Right atrium auricular region (tissue), 2 donors: ENCODE data around the gene EREG. TPM values are rescaled to one million over a fixed set of nuclear protein-coding genes. Genes with fewer than 3 reads are reported as not detected.
A peak's percentile ranks its signal among the peaks of the same experiment; 100 is the strongest.

ENCODE experiments used
- DNase-seq: peaks from one replicate; pipeline ENCODE4 v3.0.0-alpha.2; 2019; ENCODE audit warnings: low spot score
- H3K27ac ChIP-seq, 2 donors: fragments of 200-600 bp; sonication (generic); 1 replicate in 1 of 2; 2 replicates in 1 of 2; pipeline ENCODE4 v1.5.1; 2016 to 2019
- H3K27me3 ChIP-seq, 2 donors: fragments of 200-600 bp; sonication (generic); one replicate each; pipeline versions ENCODE4 v1.5.1 to v1.6.0; 2017 to 2019
- H3K36me3 ChIP-seq: fragments of 200-600 bp; sonication (generic); one replicate; pipeline ENCODE4 v1.5.1; 2016
- H3K4me1 ChIP-seq, 2 donors: fragments of 200-600 bp; sonication (generic); one replicate each; pipeline versions ENCODE4 v1.5.1 to v1.6.0; 2017 to 2019
- H3K4me3 ChIP-seq, 2 donors: fragments of 200-600 bp; sonication (generic); 1 replicate in 1 of 2; 2 replicates in 1 of 2; pipeline ENCODE4 v1.5.1; 2017 to 2019; ENCODE audit warnings: mild to moderate bottlenecking in 1 of 2, moderate library complexity in 1 of 2
- H3K9me3 ChIP-seq, 2 donors: fragments of 200-600 bp; sonication (generic); one replicate each; pipeline ENCODE4 v1.5.1; 2019
- total RNA-seq, 2 donors: library from RNA; depleted of rRNA; stranded (reverse); fragments of >200 nt; gene quantifications; one replicate each; pipeline ENCODE4 v1.1.0, GENCODE V29; 2016
- TF ChIP-seq, protein P1 (sequence below), 2 donors: fragments of 200-600 bp; sonication (generic); IDR thresholded peaks; one replicate each; pipeline ENCODE4 v1.5.1; 2019; ENCODE audit warnings: antibody characterized with exemption in 2 of 2

EREG gene
- total RNA-seq, 2 donors from 2014 or later = 0.31 to 3.1 TPM

DNA sequence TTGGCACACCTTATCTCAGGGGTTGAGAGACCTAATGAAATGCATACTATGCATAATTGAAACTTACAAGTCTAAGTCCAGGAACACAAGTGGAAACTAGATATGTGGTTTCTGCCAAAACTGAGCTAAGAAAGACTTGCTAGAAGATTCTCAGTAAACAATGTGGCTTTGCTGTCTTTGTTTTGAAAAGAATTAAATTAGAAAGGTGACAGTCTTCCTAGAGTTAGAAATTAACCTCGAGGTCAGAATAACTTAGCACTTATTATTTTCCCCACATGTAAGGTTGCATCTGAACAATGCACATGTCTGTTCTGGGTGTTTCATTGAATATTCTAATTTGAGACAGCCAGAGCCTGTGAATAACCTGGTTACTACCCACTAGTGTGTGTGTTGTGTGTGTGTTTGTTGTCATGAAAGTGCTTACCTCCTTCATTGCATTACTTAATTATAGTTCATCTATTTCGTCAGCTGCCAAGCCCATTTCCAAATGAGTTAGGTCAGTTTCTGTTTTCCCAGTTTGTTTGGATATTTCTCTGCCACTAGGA, 1.5 kb downstream of the EREG start:
- Histone ChIP-seq H3K27ac (peak overlapping the region; percentile 49 to 75), H3K4me1 (peaks cover 0 to 11% of the 10 kb centered on the region in 2 donors), H3K36me3 (no peaks in the 10 kb centered on the region), H3K27me3 (no peaks in the 10 kb centered on the region), H3K4me3 (no peak overlapping the region), H3K9me3 (no peaks in the 10 kb centered on the region)
- TF ChIP-seq, protein P1, sequence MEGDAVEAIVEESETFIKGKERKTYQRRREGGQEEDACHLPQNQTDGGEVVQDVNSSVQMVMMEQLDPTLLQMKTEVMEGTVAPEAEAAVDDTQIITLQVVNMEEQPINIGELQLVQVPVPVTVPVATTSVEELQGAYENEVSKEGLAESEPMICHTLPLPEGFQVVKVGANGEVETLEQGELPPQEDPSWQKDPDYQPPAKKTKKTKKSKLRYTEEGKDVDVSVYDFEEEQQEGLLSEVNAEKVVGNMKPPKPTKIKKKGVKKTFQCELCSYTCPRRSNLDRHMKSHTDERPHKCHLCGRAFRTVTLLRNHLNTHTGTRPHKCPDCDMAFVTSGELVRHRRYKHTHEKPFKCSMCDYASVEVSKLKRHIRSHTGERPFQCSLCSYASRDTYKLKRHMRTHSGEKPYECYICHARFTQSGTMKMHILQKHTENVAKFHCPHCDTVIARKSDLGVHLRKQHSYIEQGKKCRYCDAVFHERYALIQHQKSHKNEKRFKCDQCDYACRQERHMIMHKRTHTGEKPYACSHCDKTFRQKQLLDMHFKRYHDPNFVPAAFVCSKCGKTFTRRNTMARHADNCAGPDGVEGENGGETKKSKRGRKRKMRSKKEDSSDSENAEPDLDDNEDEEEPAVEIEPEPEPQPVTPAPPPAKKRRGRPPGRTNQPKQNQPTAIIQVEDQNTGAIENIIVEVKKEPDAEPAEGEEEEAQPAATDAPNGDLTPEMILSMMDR (IDR thresholded peaks at IDR 0.05) = no peak
- no peak for DNase-seq

DNA sequence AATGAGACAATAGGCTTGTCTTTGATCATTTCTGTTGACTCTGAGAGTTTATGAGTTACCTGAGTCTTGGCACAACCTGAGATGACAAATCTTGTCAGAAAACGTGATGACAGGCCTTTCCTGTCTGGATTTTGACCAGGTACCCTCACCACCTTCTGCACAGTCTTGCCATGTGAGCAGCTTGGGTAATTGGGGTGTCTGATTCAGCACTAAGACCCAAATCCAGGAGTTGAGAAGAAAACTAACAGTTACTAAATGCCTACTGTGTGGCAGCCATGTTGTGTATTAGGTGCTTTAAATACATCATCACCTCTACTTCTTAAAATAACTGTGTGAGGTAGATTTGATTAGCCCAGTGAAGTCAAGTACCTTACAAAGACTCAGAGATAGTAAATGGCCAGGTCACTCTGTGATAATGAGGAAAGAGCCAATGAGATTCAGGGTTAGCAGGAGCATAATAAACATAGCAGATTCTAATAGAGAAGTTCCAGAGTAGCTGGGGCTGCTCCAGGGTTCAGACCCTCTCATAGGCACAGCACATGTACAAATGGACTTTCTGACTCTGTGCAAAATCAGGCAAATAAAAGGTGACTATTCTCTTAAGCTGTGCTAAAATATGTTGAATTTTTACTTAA, 2.8 kb downstream of the EREG start:
- Histone ChIP-seq H3K27ac (peak overlapping the region; percentile 25 to 75), H3K9me3 (no peaks in the 10 kb centered on the region), H3K4me3 (no peak overlapping the region), H3K36me3 (no peaks in the 10 kb centered on the region), H3K4me1 (peaks cover 0 to 11% of the 10 kb centered on the region in 2 donors), H3K27me3 (no peaks in the 10 kb centered on the region)
- no peak for DNase-seq
- TF ChIP-seq, protein P1 (IDR thresholded peaks at IDR 0.05) = no peak

- TF ChIP-seq, protein P1 (IDR thresholded peaks at IDR 0.05) = no peak
- DNase-seq = no peak
- no peak overlapping the region for H3K4me3 ChIP-seq
- H3K27ac ChIP-seq = peak overlapping the region in 1 of 2 donors; percentile 75
- H3K36me3 ChIP-seq = no peaks in the 10 kb centered on the region
- H3K9me3 ChIP-seq = no peaks in the 10 kb centered on the region
- H3K27me3 ChIP-seq = no peaks in the 10 kb centered on the region
- peaks cover 0 to 11% of the 10 kb centered on the region in 2 donors for H3K4me1 ChIP-seq
These were observed 3.7 kb downstream of the EREG start for GRCh38 chr4:74368596-74368995.

GRCh38 chr4:74369855-74370254, 4.9 kb downstream of the EREG start:
- DNase-seq = no peak
- Histone ChIP-seq H3K27ac (no peak overlapping the region), H3K27me3 (no peaks in the 10 kb centered on the region), H3K4me3 (no peak overlapping the region), H3K4me1 (peaks cover 0 to 8% of the 10 kb centered on the region in 2 donors), H3K9me3 (no peaks in the 10 kb centered on the region), H3K36me3 (no peaks in the 10 kb centered on the region)
- TF ChIP-seq, protein P1 (IDR thresholded peaks at IDR 0.05) = no peak

DNA sequence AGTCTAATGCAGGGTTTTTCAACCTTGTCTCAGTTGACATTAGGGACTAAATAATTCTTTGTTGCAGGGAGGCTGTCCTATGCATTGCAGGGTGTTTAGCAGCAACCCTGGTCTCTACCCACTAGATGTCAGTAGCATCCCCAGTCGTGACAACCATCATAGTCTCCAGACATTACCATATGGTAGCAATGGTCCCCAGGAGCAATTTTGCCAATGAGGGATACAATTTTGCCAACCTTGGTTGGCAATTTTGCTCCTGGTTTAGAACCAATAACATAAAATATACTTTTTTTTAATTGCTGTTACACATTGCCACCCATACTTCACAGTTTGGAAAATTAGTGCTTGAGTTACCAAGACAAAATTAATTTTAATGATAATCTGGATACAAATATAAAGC, 6.0 kb downstream of the EREG start:
- H3K4me3 ChIP-seq = no peak overlapping the region
- TF ChIP-seq, protein P1 (IDR thresholded peaks at IDR 0.05) = peak; percentile 23 to 73
- no peaks in the 10 kb centered on the region for H3K9me3 ChIP-seq
- no peaks in the 10 kb centered on the region for H3K36me3 ChIP-seq
- H3K27me3 ChIP-seq = no peaks in the 10 kb centered on the region
- DNase-seq = no peak
- no peak overlapping the region for H3K27ac ChIP-seq
- H3K4me1 ChIP-seq = peaks cover 0 to 1% of the 10 kb centered on the region in 2 donors
